Omental fat pad (tissue), 4 donors: ENCODE data around the gene RSRC2. TPM values are rescaled to one million over a fixed set of nuclear protein-coding genes. Genes with fewer than 3 reads are reported as not detected.

Experiments
- ATAC-seq: fragments of 150-250 bp; one replicate; pipeline ENCODE4 v1.9.1; 2016; ENCODE audit warnings: mild to moderate bottlenecking, moderate library complexity; ENCODE audit not compliant: low FRiP score
- DNase-seq: peaks from one replicate; pipeline ENCODE4 v3.0.0-alpha.2; 2019; ENCODE audit warnings: low spot score
- CTCF ChIP-seq, 3 donors: fragments of 450-650 bp; IDR thresholded peaks; one replicate each; pipeline ENCODE4 v1.5.1; 2016 to 2017; ENCODE audit warnings: antibody characterized with exemption in 3 of 3, mild to moderate bottlenecking in 3 of 3, moderate library complexity in 2 of 3
- total RNA-seq, 4 donors: library from RNA; depleted of rRNA; stranded (reverse); fragments of >200 nt; gene quantifications; one replicate each; pipeline ENCODE4 v1.1.0, GENCODE V29; 2016

Gene RSRC2
- total RNA-seq, 4 donors from 2014 or later, result 59.4 to 126 (median 100.0) TPM

GRCh38 chr12:122506393-122506938, 20.3 kb downstream of the RSRC2 start:
- ATAC-seq, result no peak
- no peak for TF ChIP-seq CTCF (IDR thresholded peaks at IDR 0.05)
- DNase-seq, result no peak

DNA sequence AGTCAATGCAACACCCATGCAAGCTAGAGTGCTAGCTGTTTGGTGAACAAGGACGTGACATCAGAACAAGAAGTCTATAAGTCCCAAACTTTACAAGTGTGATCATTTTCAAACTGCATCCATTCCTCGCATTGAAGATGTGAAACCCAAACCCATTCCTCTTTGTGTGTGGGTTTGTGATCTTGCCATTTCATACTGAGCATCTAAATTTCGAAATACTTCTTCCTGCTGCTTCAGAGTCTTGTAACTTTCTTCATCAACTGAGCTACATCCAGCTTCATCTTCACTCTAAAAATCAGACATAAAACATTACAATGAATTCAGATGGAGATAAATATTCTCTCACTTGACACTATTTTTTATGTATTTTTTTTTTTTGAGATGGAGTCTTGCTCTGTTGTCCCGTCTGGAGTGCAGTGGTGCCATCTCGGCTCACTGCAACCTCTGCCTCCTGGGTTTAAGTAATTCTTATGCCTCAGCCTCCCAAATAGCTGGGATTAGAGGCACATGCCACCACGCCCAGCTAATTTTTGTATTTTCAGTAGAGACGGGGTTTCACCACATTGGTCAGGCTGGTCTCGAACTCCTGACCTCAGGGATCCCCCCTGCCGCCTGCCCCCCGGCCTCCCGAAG, 21.2 kb downstream of the RSRC2 start:
- TF ChIP-seq CTCF (IDR thresholded peaks at IDR 0.05), result no peak
- ATAC-seq (no peak), DNase-seq (no peak)

DNA sequence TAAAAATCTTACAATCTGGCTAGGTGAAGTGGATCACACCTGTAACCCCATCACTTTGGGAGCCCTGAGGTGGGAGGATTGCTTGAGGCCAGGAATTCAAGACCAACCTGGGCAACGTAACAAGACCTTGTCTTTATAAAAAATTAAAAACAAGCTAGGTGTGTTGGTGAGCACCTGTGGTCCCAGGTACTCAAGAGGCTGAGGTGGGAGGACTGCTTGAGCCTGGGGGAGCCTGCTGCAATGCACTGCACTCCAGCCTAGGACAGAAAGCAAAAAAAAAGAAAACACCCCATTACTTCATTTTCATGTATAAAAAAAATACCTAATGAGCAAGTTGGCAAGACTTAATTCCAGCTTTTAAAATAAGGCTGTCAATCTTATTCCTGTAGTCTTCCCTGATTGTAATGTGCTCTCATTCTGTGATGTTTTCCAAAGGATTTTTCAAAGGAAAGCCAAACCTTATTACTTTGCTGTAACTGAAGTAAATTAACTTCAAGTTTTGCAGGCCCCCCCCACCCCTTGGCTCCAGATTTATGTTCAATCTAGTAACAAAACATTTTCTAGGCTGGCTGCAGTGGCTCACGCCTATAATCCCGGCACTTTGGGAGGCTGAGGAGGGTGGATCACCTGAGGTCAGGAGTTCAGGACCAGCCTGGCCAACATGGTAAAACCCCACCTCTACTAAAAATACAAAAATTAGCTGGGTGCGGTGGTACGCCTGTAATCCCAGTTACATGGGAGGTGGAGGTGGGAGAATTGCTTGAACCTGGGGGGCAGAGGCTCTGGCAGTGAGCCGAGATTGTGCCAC, 22.7 kb downstream of the RSRC2 start:
- no peak for TF ChIP-seq CTCF (IDR thresholded peaks at IDR 0.05)
- DNase-seq, result no peak

DNA sequence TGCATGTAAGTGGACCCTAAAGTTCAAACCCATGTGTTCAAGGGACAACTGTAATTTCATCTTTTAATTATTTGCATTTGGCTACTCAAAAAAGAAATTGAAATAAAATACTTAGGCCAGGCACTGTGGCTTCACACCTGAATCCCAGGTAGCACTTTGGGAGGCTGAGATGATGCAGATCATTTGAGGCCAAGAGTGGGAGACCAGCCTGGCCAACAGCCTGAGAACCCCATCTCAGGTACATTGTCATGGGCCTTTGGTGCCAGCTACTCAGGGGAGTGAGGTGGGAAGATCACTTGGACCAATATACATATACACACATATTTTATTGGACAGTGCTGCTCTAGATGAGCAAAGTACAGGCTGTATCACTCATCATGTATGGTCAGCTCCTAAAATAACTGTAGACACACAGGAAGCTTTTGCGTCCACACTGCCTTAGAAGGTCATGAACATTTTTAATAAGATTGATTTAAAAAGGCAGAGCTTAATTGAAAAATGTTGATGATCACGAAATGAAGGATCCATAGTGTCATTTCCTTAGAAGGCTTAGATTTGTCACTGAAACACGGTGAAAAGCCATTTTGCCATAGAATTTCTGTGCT, 23.5 kb downstream of the RSRC2 start:
- ATAC-seq, result no peak
- DNase-seq, result no peak
- no peak for TF ChIP-seq CTCF (IDR thresholded peaks at IDR 0.05)

More for the DNA sequence above, 22.7 kb downstream of the RSRC2 start:
- no peak for ATAC-seq

- TF ChIP-seq CTCF (IDR thresholded peaks at IDR 0.05), result no peak
- ATAC-seq, result no peak
- no peak for DNase-seq
These were observed 25.2 kb downstream of the RSRC2 start for GRCh38 chr12:122501489-122501989.

DNA sequence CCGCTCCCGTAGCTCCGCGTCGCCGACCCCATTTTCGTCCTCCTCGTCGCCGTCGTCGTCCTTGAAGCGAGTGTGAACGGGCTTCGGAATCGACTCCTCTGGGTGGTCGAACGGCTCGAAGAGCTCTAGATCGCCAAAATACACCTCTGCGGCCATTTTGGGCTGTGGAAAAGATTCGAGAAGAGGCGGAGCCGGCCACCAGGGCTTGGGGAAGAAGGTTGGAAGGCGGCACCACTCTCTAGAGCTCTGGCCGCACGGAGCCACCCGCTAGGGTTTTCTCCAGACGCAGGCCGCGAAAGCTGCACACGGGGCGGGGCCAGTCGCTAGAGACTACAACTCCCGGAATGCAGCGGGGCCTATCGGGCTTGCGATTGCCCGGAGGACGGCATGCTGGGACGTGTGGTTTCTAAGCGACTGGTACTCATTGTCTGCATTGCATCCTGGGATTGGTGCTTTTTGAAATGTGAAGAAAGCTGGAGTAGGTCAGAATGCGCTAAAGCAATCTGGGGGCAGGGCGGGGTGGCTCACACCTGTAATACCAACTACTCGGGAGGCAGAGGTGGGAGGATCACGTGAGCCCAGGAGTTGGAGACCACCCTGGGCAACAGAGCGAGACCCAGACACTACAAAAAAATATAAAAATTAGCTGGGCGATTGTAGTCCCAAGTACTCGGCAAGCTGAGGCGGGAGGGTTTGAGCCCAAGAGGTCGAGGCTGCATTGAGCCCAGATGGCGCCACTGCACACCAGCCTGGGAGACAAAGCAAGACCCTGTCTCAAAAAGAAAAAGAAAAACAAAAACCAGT, 25.8 kb downstream of the RSRC2 start, which contains the start of gene ZCCHC8:
TSS of gene ZCCHC8 (minus strand) at position 248 of the 804 bp plus-strand sequence. CDS start at position 156, 92 bp downstream.
- DNase-seq, result peak; percentile 91
- TF ChIP-seq CTCF (IDR thresholded peaks at IDR 0.05), result no peak
- peak; percentile 99 for ATAC-seq
